Measurements from ENCODE around the gene REEP2. TPM values are rescaled to one million over a fixed set of nuclear protein-coding genes. Genes with fewer than 3 reads are reported as not detected.
"Not testable (repeated sequence)": the region's sequence is repeated elsewhere in the genome, so short reads cannot be mapped to it uniquely, and the experiment has no call there.

Gene REEP2, protein sequence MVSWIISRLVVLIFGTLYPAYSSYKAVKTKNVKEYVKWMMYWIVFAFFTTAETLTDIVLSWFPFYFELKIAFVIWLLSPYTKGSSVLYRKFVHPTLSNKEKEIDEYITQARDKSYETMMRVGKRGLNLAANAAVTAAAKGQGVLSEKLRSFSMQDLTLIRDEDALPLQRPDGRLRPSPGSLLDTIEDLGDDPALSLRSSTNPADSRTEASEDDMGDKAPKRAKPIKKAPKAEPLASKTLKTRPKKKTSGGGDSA
- 71.0 TPM for total RNA-seq

DNA sequence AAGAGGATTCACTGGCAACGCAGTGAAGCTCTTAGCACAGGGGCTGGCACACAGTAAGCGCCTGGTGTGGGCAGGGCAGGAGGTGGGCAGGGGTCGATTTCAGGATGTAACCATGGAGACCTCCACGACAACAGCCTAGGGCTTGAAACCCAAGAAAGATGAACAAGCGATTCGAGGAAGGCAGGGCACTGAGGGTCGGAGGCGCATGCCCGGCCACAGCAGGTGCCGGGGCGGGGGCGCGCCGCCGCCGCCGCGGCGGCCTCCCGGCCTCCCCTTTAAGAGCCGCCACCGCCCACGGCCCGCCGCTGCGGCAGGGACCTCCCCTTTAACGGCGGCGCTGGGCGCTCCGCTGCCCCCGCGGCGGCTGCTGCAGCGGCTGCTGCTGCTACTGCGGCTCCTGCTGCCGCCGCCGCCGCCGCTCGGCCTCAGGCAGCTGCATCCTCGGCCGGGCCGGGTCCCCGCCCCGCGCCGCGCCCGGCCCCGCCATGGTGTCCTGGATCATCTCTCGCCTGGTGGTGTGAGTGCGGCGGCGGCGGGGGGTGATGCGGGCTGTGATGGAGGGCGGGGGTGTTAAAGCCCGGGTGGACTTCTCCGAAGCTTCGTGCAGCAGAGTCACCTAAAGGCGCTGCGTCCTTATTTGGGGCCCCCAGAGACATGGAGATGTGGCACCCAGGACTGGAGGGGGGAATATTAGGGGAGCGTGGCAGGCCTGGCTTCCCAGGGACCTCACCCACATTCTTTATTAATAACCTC is at the start of gene REEP2:
REEP2 (plus strand) TSS at position 334 of the 753 bp plus-strand sequence; CDS start at position 486, 152 bp downstream.
- peak; percentile 48 for DNase-seq

GRCh38 chr5:138389332-138389731 is 49.5 kb upstream of the REEP2 start:
- no peak for DNase-seq

- not testable (repeated sequence) for DNase-seq
Observed at GRCh38 chr5:138389911-138390310, 48.9 kb upstream of the REEP2 start.

DNA sequence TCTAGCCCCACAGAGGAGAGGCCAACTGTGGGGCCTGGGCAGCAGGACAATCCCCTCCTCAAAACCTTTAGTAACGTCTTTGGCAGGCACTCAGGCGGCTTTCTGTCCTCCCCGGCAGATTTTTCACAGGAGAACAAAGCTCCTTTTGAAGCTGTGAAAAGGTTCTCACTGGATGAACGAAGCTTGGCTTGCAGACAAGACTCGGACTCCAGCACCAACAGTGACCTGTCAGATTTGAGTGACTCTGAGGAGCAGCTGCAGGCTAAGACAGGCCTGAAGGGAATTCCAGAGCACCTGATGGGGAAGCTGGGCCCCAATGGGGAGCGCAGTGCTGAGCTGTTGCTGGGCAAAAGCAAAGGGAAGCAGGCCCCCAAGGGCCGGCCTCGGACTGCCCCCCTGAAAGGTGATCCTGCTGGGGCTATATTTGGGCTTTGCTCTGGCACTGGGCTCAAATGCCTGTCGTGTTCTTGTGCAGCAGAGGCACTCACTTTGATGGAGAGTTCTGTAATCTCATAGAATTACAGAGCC is 46.9 kb upstream of the REEP2 start:
- peak; percentile 44 for DNase-seq

DNA sequence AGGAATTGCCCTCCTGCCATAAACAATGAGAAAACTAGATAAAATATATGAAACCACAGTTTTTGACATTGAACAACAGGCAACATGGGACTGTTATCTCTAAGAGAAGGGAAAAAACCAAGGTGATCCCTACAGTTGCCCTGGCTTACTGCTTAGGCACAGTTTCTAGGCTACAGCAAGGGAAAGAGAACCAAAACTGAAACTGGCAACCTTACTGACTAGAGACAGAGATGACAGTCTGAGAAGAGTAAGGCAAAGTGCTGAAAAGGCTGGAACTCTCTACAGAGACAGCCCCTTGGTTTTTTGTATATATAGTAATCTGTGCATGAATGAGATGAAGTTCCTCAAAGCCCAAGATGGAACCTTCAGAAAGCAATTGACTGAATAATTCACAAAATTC is 36.2 kb upstream of the REEP2 start:
- DNase-seq, result no peak

DNA sequence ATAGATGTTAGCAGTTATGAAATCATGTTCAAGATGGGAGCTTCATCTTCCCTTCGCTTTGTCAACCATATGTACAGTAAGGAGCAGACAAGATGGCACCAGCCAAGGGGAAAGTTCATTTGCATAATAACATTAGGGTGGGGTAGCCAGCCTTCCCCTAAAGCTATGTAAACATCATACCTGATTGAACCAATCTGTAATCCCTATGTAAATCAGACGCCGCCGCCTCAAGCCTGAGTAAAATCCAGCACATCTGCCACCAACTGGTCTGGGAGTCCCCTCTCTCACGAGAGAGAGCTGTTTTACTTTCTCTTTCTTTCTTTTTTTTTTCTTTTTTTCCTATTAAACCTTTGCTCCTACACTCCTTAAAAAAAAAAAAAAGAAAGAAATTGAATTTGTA is 30.8 kb upstream of the REEP2 start:
- DNase-seq, result no peak

GRCh38 chr5:138410996-138411640 is 27.7 kb upstream of the REEP2 start:
- peak; percentile 25 for DNase-seq

- no peak for DNase-seq
Observed at GRCh38 chr5:138418444-138418843, 20.4 kb upstream of the REEP2 start.

DNA sequence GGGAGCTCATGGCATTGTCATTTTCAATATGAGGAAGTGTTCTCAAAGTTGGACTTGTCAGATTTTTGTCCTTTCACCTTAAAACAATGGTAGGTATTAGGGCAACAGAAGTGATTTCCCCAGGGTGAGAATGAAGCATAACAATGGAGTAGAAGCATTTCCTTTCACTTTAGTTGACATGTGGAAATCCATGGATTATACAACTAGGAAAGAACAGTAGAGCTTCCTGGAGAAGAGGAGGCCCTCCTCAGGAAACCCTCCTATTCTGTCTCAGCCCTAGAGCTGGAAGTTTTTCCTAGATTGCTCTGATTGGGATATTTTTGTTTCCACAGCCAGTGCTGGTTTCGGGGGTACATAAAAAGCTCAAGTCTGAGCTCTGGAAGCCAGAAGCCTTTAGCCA is 13.8 kb upstream of the REEP2 start:
- DNase-seq, result no peak

GRCh38 chr5:138435943-138436342 is 2.9 kb upstream of the REEP2 start:
- DNase-seq, result no peak

GRCh38 chr5:138438003-138438723 is 694 bp upstream of the REEP2 start:
- DNase-seq, result no peak

DNA sequence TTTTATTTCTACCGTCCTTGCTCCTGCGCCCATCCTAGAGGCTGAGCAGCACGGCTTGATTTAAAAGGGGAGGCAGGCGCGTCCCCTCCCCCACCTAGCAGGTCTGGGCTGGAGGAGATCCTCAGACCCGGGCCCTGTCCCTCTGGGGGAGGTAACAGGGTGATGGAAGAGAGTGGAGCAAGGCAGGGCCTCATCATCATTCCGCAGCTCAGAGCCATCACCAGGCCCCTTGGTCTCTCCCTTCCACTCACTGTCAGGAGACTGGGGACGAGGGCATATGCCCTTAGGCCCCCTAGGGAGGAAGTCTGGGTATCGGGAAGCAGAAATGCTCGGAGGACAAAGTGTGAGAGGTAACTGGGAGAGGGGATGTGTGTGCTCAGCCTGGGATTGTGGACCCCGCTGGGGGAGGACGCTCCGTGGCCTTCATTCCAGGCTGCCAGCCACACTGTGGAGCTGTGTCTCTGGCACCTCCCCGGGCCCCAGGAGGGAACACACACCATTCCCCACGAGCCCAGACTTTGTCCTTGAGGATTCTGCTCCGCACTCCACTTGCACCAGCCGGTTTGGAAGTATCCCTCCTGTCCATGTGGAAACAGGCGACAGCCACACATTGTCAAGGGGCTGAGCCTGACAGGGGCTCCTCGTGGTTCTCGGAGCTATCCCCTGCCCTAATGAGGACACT is 761 bp downstream of the REEP2 start:
- no peak for DNase-seq

GRCh38 chr5:138440159-138441073 is 1.6 kb downstream of the REEP2 start:
- no peak for DNase-seq

GRCh38 chr5:138441221-138441620 is 2.4 kb downstream of the REEP2 start:
- no peak for DNase-seq

GRCh38 chr5:138444078-138444773 is 5.4 kb downstream of the REEP2 start:
- DNase-seq, result no peak

DNA sequence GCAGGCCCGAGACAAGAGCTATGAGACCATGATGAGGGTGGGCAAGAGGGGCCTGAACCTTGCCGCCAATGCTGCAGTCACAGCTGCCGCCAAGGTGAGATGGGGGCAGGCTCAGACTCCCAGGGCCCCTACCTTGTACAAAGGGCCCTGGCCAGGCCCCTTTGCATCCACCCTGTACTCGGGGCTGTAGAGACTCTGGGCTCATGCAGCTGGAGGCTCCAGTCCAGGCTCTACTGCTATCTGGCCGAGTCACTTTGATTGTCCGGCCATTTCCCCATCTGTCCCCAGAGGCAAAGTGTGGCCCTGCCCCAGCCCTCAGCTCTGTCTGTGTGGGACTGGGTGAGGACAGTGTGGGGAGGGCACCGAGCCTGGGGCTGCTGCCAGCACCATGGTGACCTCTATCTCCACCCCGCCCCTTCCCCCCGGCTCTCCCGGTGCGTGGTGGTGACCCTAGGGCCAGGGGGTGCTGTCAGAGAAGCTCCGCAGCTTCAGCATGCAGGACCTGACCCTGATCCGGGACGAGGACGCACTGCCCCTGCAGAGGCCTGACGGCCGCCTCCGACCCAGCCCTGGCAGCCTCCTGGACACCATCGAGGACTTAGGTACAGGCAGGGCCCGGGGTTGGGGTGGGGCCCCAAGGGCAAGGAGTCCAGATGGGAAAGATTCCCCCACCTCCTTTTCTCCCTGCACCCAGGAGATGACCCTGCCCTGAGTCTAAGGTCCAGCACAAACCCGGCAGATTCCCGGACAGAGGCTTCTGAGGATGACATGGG is 6.1 kb downstream of the REEP2 start:
- no peak for DNase-seq

- DNase-seq, result no peak
Observed at GRCh38 chr5:138445547-138446271, 6.9 kb downstream of the REEP2 start.

DNA sequence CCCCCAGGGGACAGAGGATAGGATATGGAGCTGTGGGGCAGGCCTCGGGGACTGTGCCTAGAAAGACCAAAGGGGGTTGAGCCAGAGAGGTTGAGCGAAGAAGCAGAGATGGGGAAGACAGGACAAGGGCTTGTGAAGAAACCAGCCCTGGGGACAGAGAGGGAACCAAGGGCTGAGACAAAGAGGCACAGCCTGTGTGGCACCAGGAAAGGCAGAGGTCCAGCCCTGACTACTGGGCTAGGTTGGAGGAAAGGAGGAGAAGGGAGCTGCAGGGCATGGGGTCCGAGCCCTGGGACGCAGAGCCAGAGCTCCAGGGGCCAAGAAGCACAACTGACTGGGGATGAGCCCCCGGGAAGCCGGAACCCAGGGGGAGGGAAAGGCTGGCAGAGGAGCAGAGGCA is 9.2 kb downstream of the REEP2 start:
- DNase-seq, result no peak
